DND-41 (cell line): ENCODE results near the gene TET3.

Experiments
- ATAC-seq: fragments of 200-7000 bp; cut with Tn5 transposase; 3 replicates; pipeline ENCODE4 v1.9.1; 2021; ENCODE audit warnings: low read depth; ENCODE audit not compliant: insufficient read depth
- DNase-seq: peaks from one replicate; pipeline ENCODE4 v3.0.0-alpha.2; 2020
- H2AFZ ChIP-seq: 2 replicates; pipeline ENCODE4 v1.6.0; 2012; ENCODE audit warnings: low read depth, low read length
- H3K27ac ChIP-seq: 2 replicates; pipeline ENCODE4 v1.5.1; 2012; ENCODE audit warnings: low read length, inconsistent platforms
- H3K27me3 ChIP-seq: fragments of 200-600 bp; sonication (generic); 2 replicates; pipeline ENCODE4 v1.6.0; 2012; ENCODE audit warnings: low read length, mild to moderate bottlenecking, inconsistent platforms; ENCODE audit not compliant: insufficient read depth, poor library complexity
- H3K36me3 ChIP-seq: 2 replicates; pipeline ENCODE4 v1.5.1; 2012; ENCODE audit warnings: low read length, inconsistent platforms; ENCODE audit not compliant: insufficient read depth
- H3K4me1 ChIP-seq: 2 replicates; pipeline ENCODE4 v1.5.1; 2012; ENCODE audit warnings: mild to moderate bottlenecking, low read length; ENCODE audit not compliant: insufficient read depth
- H3K4me2 ChIP-seq: 2 replicates; pipeline ENCODE4 v1.6.0; 2012; ENCODE audit warnings: mild to moderate bottlenecking, moderate library complexity, low read length, inconsistent platforms; ENCODE audit not compliant: insufficient read depth
- H3K4me3 ChIP-seq, 2 experiments: fragments of 200-600 bp in 1 of 2; shearing (Covaris generic) in 1 of 2; 2 replicates each; pipeline ENCODE4 v1.5.1; 2012 to 2016; ENCODE audit warnings: inconsistent platforms in 2 of 2, low read length in 2 of 2, mild to moderate bottlenecking in 2 of 2, low read depth in 1 of 2, moderate library complexity in 1 of 2
- H3K79me2 ChIP-seq: 2 replicates; pipeline ENCODE4 v1.6.0; 2012; ENCODE audit warnings: low read length, inconsistent platforms; ENCODE audit not compliant: insufficient read depth
- H3K9ac ChIP-seq: 2 replicates; pipeline ENCODE4 v1.6.0; 2012; ENCODE audit warnings: low read depth, mild to moderate bottlenecking, inconsistent platforms, low read length, moderate library complexity
- H3K9me3 ChIP-seq: 2 replicates; pipeline ENCODE4 v1.5.1; 2012; ENCODE audit warnings: low read length, moderate library complexity, mild to moderate bottlenecking, inconsistent platforms; ENCODE audit not compliant: insufficient read depth, severe bottlenecking
- H4K20me1 ChIP-seq: 2 replicates; pipeline ENCODE4 v1.6.0; 2012; ENCODE audit warnings: low read length; ENCODE audit not compliant: insufficient read depth
- EZH2 ChIP-seq: IDR thresholded peaks from 3 replicates; pipeline ENCODE4 v1.6.1; 2012; ENCODE audit warnings: borderline replicate concordance, low read depth, mild to moderate bottlenecking, moderate library complexity, low read length, inconsistent platforms; ENCODE audit not compliant: severe bottlenecking
- TF ChIP-seq, protein P1 (sequence below): IDR thresholded peaks from 2 replicates; pipeline ENCODE4 v1.5.1; 2012; ENCODE audit warnings: borderline replicate concordance, low read length, moderate library complexity, mild to moderate bottlenecking; ENCODE audit not compliant: poor library complexity, severe bottlenecking; ENCODE audit errors: extremely low read depth

Gene TET3

DNA sequence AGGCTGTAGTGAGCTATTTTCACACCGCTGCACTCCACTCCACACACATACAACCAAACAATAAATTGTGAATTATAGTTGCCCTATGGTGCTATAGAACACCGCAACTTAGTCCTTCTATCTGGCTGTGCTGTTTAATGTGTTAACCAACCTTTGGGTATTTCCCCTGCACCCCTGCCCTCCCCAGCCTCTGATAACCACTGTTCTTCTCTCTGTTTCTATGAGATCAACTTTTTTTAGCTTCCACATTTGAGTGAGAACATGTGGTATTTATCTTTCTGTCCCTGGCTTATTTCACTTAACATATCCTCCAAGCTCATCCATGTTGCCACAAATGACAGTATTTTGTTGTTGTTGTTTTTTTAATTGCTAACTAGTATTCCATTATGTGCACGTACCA, 32.5 kb downstream of the TET3 start:
- Histone ChIP-seq H3K27ac (no peak overlapping the region), H3K36me3 (peaks cover 19% of the 10 kb centered on the region), H4K20me1 (peaks cover 49% of the 10 kb centered on the region), H3K79me2 (peaks cover 94% of the 10 kb centered on the region), H3K27me3 (no peaks in the 10 kb centered on the region), H3K4me1 (peaks cover 32% of the 10 kb centered on the region), H2AFZ (no peak overlapping the region), H3K4me2 (no peak overlapping the region), H3K4me3 (no peak overlapping the region), H3K9me3 (no peaks in the 10 kb centered on the region), H3K9ac (no peak overlapping the region)
- no peak for ATAC-seq
- DNase-seq: no peak
- no peak for TF ChIP-seq EZH2
- TF ChIP-seq, protein P1, sequence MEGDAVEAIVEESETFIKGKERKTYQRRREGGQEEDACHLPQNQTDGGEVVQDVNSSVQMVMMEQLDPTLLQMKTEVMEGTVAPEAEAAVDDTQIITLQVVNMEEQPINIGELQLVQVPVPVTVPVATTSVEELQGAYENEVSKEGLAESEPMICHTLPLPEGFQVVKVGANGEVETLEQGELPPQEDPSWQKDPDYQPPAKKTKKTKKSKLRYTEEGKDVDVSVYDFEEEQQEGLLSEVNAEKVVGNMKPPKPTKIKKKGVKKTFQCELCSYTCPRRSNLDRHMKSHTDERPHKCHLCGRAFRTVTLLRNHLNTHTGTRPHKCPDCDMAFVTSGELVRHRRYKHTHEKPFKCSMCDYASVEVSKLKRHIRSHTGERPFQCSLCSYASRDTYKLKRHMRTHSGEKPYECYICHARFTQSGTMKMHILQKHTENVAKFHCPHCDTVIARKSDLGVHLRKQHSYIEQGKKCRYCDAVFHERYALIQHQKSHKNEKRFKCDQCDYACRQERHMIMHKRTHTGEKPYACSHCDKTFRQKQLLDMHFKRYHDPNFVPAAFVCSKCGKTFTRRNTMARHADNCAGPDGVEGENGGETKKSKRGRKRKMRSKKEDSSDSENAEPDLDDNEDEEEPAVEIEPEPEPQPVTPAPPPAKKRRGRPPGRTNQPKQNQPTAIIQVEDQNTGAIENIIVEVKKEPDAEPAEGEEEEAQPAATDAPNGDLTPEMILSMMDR: no peak

DNA sequence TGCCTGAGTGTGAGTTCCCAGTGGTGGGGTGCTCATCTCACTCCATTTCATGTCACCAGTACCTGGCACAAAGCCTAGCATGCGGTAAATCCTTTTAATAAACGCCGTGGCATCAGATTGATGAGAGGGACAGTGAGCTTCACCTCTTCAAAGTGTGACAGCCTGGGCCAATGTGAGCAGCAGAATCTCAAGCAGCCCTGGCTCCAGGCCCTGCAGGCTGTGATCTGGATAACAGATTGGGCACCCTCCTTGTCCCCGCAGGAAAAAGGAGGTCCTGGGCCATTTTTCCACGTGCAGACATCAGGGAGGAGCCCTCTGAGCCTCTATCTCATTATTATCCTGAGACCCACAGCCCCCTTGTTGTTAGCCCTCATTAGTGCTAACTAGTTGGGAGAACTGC, 34.8 kb downstream of the TET3 start:
- Histone ChIP-seq H3K9ac (no peak overlapping the region), H3K27ac (0 out of 2 replicates have a peak overlapping the region, but pooled peaks have one; percentile 22), H3K4me2 (no peak overlapping the region), H2AFZ (no peak overlapping the region), H3K9me3 (no peaks in the 10 kb centered on the region), H3K79me2 (peaks cover 96% of the 10 kb centered on the region), H3K4me3 (no peak overlapping the region), H3K36me3 (peaks cover 22% of the 10 kb centered on the region), H3K27me3 (no peaks in the 10 kb centered on the region), H3K4me1 (peaks cover 44% of the 10 kb centered on the region), H4K20me1 (peaks cover 51% of the 10 kb centered on the region)
- no peak for TF ChIP-seq EZH2
- TF ChIP-seq, protein P1: no peak
- DNase-seq (no peak), ATAC-seq (no peak)

- TF ChIP-seq, protein P1: no peak
- TF ChIP-seq EZH2: no peak
- H3K4me1 ChIP-seq: peaks cover 47% of the 10 kb centered on the region
- DNase-seq: peak; percentile 57
- peak; percentile 77 for ATAC-seq
- peaks cover 92% of the 10 kb centered on the region for H3K79me2 ChIP-seq
- H4K20me1 ChIP-seq: peaks cover 46% of the 10 kb centered on the region
- no peak overlapping the region for H3K4me3 ChIP-seq
- H3K9me3 ChIP-seq: no peaks in the 10 kb centered on the region
- H3K27ac ChIP-seq: peak overlapping the region; percentile 76
- H3K36me3 ChIP-seq: peaks cover 22% of the 10 kb centered on the region
- H3K9ac ChIP-seq: 0 out of 2 replicates have a peak overlapping the region, but pooled peaks have one; percentile 2
- H2AFZ ChIP-seq: no peak overlapping the region
- no peaks in the 10 kb centered on the region for H3K27me3 ChIP-seq
- peak overlapping the region; percentile 24 for H3K4me2 ChIP-seq
Observed at GRCh38 chr2:74020702-74021406, 36.1 kb downstream of the TET3 start.
